Activated CD8-positive, alpha-beta memory T cell treated with anti-CD3 and anti-CD28 coated beads, Interleukin-2, amount 50 U/mL, for 24 hours (primary cell): ENCODE results near the gene NSMF.
"Not testable (repeated sequence)": the region's sequence is repeated elsewhere in the genome, so short reads cannot be mapped to it uniquely, and the experiment has no call there.

Experiments
- DNase-seq: peaks from one replicate; pipeline ENCODE4 v3.0.0-alpha.2; 2020; ENCODE audit errors: extremely low read depth

NSMF gene

GRCh38 chr9:137477778-137478612 is 18.9 kb upstream of the NSMF start:
- DNase-seq = no peak

DNA sequence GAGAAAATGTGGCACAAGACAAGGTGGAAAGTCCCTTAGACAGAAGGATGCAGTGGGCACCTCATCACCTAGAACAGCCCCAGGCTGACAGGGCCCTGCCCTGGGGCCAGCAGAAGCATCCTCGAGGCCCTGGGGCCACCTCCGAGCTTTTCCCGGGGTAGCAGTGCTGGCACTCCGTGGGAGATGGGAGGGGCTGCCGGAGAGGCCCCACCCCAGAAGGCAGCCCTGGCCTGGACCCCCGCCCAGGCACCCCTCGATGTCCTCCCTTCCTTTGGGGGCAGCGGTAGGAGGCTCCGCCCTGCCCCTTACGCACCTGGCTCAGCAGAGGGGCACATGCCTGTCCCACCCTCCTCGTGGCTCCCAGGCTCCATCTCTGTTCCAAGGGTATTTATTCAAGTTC is 17.7 kb upstream of the NSMF start:
- no peak for DNase-seq

DNA sequence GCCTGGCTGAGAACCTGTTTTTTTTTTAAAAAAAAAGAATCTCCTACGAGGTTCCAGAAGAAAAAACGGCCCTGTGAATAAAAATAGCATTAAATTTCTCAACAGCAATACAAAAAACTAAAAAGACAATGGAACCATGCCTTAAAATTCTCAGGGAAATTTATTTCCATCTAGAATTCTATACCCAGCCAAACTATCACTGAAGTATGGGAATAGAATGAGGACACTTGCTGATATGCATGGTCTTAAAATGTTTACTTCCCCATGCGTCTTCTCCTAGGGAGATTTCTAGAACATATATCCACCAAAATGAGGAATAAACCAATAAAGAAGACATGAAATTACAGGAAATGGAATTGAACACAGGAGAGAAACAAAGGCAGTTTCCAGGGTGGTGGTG is 16.5 kb upstream of the NSMF start:
- DNase-seq = no peak

DNA sequence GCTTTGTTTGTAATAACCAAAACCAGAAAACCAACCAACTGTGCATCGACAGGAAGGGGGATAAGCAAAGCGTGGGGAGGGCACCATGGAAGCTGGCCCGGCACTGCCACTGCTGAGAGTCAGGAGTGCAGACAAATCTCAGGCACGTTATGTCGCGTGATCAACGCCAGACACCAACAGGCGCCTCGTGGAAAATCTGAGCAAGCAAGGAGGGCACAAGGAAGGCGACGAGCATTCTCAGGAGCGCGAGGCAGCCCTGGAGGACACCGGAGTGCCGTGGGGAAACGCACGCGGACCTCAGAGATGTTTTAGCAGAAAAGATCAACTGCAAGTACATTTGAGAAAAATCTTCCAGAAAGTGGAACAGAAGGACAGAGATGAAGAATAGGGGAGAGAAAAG is 15.1 kb upstream of the NSMF start:
- no peak for DNase-seq

DNA sequence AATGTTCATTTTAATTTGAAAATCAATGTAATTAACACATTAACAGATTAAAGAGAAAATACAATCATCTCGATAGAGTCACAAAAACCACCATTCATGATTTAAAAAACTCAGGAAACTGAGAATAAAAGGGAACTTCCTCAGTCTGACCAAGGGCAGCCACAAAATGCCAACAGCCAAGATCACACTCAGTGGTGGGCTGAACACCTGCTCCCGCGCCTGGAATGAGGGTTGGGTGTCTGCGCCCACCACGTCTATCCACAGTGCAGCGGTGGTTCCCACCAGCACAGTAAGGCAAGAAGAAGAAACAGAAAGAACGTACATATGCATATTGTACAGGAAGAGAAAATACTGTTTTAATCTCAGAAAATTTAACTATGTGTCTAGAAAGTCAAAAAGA is 11.7 kb upstream of the NSMF start:
- DNase-seq = no peak

GRCh38 chr9:137467896-137468295 is 8.8 kb upstream of the NSMF start:
- DNase-seq = no peak

DNA sequence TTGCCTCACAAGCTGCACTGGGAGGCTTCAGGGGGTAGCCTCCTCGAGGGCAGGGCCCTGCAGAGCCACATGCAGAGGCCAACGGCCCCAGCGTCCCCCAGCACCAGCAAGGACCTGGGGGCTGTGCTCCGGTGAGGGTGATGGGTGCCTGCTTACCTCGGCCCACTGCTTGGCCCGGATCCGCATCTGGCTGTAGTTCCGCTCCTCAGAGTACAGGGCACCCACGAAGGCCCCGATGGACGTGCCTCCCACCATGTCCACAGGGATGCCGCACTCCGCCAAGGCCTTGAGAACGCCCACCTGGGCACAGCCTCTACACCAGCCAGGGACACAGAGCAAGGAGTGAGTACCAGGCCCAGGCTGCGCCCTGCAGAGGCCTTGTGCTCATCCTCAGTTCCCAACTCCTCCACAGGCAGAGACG is 8.0 kb upstream of the NSMF start:
- no peak for DNase-seq

- not testable (repeated sequence) for DNase-seq
Observed at GRCh38 chr9:137466389-137467085, 7.4 kb upstream of the NSMF start.

DNA sequence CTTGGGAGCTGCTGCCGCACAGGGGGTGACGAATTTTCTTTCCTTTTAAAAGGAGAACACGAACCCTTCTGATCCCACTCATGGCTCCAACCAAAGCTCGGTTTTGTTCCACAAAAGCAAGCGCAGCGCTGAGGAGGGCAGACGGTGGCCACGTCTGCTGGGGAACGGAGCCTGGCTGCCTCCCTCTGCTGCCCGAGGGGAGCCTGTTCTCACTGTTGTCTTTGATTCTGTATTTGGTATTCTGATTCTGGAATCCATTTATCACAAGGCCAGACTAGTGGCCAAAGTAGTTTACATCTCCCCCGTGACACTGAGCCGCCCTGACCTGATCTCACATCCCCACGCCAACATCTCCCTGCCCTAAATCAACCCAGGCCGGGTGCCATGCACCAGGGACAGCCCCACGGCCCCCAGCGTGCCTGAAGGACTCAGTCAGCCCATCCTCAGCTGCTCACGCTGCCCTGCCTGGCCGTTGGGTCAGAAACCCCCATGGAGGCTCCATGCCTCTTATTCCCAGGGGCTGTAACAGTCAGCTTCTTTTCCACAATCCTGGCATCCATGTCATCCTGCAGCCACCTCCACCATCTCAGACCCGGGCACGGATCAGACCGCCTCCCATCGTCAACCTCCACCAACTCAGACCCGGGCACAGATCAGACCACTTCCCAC is 6.7 kb upstream of the NSMF start:
- no peak for DNase-seq

DNA sequence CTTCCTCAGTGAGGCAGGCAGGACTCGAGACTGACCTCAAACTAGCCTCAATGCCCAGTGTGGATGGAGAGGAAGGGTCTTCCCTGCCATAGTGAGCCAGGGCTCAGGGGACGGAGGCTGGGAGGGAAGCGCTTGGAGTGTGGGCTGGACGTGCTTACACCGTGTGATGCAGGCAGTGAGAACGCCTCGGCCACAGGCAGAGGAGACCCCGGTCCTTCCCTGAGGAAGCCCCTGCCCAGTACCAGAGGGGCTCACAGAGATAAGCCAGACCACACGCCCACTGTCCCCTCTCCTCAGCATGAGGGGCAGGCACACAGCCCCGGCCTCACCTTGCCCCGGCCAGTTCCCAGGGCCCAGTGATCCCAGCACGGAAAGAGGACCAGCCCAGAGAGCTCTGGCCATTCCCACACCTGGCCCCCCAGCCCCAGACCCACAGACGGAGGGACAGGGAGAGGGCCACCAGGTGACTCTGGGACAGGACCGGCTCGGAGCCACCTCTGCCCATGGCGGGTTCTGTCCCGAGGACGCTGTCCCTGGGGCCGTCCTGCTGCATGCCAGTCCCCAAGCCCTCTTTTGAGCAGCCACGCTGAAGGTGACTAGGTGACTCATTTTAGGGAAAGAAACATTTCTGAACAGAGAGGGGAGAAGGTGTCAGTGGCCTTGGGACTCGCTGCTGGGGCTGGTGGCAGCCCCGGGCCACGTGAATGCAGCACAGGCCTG is 6.0 kb upstream of the NSMF start:
- DNase-seq = no peak

DNA sequence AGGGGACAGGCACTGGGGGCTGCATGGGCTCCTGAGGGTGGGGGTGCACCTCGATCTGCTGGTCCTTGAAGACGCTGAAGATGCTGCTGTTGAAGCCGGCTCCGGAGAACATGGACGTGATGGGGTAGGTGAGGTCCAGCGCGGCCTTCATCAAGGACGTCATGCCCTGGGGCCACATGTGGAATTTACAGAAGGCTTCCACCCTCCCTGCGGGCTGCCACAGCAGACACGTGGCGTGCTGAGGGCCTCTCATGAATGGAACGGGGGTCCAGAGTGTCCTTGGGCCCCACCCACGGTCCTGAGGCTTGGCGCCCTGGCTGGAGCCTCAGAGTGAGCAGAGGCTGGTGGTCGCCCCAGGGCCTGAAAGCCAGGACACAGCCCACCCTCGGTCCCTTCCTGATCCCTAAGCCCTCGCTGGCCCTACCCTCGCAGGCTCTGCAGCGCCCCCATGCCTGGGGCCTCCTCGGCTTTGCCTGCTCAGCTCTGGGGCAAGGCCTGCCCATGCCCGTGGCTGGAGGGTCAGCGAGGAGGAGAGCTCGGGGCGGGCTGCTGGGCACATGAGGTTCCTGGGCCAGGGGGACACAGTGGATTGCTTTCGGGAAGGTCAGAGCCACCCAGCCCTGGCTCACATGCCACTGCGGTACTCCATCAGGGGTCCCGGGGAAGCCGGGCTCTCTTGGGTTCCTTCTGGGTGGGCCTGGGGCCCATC is 5.3 kb upstream of the NSMF start:
- DNase-seq = no peak

GRCh38 chr9:137463931-137464290 is 4.8 kb upstream of the NSMF start:
- DNase-seq = no peak

- DNase-seq = no peak
Observed at GRCh38 chr9:137462986-137463930, 4.1 kb upstream of the NSMF start.

DNA sequence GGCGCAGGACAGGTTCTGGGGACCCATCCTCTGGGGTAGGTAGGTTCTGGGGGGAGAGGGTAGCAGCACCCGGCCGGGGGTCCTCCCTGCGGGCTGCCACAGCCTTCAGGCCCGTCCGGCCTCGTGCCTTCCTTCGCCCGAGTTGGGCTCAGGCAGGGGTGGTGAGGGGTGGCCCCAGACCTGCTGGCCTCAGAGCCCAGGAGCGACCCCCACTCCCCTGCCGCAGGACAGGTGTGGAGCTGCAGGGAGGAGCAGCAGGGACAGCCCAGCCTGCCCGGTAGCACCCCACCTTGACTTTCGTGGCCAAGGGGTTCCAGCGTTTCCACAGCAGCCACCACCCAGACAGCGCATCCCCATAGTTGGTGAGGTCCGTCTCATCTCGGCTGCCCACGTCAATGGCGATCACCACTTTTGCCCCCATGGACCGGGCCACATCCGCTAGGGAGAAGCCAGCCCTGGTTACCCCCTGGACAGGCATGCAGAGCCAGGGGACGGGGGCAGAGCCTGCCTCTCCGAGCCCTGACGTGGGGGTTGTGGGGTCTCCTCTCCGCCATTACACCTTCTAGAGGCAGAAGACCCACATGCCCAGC is 3.4 kb upstream of the NSMF start:
- no peak for DNase-seq

DNA sequence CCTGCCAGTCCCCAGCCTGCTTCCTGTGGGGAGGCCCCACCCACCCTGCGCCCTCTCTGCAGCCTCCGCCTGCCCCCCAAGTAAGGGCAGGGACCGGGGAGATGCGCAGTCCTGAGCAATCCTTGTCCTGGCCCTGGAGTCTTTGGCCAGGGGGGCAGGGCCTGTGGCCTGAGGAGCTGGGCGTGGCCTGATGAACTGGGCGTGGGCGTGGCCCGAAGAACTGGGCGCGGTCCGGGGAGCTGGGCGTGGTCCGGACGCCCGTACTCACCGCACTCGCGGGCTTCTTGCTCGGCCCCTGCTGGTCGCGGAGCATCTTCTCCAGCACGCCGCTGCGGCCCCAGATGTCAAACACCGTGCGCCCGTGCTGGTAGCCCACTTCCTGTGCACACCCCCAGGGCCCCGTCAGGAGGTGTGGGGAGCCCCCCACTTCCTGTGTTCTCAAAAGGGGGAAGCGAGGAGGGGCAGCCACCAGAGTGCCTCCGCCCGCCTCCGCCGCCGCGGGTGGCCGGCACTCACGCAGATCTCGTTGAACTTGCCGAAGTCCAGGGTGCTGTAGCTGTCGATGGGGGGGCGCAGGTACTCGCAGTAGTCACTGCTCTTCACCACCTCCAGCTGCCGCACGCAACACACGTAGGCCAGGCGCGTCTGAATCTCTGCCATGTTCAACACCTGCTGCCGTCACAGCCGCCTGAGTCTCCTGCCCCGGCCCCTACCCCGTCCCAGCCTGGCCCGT is 2.7 kb upstream of the NSMF start:
- peak; percentile 57 for DNase-seq

GRCh38 chr9:137461316-137461662 is 2.2 kb upstream of the NSMF start:
- no peak for DNase-seq

DNA sequence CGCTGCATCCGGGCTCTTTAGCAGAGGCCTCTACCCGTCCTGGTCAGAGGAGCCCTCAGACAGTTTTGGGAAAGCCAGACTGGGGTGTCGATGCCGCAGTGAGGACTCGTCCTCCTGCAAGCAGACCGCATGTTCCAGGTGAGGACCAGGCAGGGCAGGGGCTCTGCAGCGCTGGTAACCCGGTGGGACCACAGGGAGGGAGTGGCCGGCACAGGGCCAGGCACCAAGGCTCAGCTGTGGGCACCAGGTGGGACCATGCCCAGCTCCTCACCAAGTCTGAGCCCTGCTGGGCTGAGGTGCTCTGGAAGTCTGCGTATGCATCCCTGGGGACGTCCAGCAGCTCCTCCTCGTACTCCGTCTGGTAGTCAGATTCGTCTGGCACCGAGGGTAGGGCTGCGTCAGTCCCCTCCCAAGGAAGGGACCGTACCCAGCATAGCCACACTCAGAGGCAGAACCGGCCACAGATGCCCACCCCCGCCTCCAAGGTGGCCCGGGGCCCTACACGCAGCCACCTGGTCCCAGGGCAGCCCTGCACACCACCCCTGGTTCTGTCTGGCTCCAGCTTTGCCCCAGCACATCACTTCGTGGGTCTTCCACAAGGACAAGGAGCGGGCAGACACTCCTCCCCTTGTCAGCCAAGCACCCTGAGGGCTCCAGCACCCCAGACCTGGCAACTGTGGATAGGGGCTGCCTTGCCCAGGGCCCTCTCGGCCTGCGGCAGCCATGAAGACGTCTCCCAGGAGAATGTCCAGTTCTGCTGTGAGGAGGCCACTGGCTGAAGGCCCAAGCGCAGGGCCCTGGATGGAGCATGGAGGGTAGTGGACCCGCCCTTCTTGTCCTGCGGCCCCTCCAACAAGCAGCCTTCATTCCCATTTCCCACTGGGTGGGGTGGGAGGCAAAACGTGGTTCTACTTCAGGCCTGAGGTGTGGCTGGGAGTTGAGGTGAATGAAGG is 1.5 kb upstream of the NSMF start:
- DNase-seq = no peak
